Neural progenitor cell (in vitro differentiated cells): ENCODE data around the gene NUP58.

Source experiments
- CTCF ChIP-seq: fragments of 200-600 bp; sonication (generic); IDR thresholded peaks from 2 replicates; pipeline ENCODE4 v1.5.1; 2017; ENCODE audit warnings: antibody characterized with exemption, mild to moderate bottlenecking
- EZH2phosphoT487 ChIP-seq: fragments of 200-600 bp; sonication (generic); IDR thresholded peaks from 2 replicates; pipeline ENCODE4 v1.6.1; 2017; ENCODE audit warnings: antibody characterized with exemption

- TF ChIP-seq CTCF (peak; percentile 10), EZH2phosphoT487 (no peak)
Measured at GRCh38 chr13:25372284-25373081, 71.1 kb downstream of the NUP58 start.
